ENCODE data around the gene PSMB3.
"Not testable (repeated sequence)": the region's sequence is repeated elsewhere in the genome, so short reads cannot be mapped to it uniquely, and the experiment has no call there.

PSMB3 gene

DNA sequence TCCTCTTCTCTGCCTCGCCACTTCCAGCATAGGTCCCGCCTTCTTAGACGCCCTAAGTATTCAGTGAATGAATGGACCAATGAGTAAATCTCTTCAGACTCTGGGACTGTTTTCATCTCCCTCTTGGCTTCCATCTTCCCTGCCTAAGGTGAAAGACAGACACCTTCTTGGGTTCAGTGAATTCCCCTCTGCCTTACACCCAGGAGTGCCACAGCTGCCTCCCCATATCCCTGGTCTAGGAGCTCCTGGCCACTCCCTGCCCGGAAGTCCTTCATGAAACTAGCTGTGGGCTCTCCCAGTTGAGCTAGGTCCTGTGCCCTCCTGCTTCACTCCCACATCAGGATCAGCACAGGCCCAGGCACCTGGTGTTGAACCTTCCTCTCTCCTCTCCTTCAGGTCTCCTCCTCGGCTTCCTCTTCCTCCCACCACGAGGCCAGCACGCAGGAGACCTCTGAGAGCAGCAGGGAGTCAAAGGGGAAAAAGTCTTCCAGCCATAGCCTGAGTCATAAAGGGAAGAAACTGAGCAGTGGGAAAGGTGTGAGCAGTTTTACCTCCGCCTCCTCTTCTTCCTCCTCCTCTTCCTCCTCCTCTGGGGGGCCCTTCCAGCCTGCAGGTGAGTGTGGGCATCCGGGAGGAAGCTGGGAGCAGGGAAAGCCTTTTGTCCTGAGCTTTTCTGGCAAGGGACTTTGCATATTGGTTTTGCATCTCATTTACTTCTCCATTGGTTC, 37.2 kb upstream of the PSMB3 start:
- DNase-seq (ENCODE audit: low read depth in 1 of 2, low spot score in 1 of 2), result no peak

DNA sequence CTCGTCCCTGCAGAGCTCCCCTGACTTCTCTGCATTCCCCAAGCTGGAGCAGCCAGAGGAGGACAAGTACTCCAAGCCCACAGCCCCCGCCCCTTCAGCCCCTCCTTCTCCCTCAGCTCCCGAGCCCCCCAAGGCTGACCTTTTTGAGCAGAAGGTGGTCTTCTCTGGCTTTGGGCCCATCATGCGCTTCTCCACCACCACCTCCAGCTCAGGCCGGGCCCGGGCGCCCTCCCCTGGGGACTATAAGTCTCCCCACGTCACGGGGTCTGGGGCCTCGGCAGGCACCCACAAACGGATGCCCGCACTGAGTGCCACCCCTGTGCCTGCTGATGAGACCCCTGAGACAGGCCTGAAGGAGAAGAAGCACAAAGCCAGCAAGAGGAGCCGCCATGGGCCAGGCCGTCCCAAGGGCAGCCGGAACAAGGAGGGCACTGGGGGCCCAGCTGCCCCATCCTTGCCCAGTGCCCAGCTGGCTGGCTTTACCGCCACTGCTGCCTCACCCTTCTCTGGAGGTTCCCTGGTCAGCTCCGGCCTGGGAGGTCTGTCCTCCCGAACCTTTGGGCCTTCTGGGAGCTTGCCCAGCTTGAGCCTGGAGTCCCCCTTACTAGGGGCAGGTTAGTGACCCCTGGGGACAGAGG, 36.1 kb upstream of the PSMB3 start:
- DNase-seq (ENCODE audit: low read depth in 1 of 2, low spot score in 1 of 2), result no peak

DNA sequence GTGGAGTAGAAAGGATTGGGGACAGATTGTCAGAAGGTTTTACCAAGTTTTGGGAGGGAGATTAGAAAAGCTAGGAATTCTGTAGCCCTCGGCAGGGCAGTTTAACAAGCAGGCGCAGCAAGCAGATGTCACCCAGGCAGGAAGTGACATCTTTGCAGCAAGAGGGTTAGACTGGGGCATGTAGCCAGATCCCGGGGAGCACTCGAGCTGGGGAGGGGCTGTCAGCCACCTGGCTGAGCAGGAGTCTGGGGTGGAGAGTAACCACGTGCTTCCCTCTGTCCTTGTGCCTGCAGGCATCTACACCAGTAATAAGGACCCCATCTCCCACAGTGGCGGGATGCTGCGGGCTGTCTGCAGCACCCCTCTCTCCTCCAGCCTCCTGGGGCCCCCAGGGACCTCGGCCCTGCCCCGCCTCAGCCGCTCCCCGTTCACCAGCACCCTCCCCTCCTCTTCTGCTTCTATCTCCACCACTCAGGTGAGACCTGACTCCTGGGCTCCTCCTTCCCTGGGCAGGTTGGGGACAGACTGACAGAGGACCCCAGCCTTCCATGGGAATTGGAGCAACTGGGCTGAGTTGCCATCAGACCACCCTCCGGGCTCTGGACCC, 35.3 kb upstream of the PSMB3 start:
- DNase-seq (ENCODE audit: low read depth in 1 of 2, low spot score in 1 of 2), result no peak

DNA sequence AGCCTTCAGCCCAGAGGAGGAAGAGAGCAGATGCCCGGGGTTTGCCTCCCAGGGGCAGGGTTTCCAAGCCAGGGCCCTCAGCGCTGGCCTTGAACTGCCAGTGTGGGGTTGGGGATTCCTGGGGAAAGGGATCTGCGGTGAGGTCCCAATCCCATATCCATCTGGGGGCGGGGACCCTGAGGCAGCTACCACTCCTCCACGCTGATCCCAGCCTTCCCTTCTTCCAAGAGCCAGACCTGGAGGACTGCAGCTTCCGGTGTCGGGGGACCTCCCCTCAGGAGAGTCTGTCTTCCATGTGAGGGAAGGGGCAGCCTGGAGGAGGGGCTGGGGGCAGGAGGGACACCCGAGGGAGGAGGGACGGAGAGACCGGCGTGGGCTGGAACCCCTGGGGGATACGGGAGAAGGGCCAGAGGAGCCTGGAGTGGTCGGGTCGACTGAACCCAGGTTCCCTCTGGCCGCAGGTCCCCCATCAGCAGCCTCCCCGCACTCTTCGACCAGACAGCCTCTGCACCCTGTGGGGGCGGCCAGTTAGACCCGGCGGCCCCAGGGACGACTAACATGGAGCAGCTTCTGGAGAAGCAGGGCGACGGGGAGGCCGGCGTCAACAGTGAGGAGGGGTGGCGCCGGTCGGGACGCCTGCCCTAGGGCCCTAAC, 33.1 kb upstream of the PSMB3 start:
- DNase-seq (ENCODE audit: low read depth in 1 of 2, low spot score in 1 of 2), result no peak

DNA sequence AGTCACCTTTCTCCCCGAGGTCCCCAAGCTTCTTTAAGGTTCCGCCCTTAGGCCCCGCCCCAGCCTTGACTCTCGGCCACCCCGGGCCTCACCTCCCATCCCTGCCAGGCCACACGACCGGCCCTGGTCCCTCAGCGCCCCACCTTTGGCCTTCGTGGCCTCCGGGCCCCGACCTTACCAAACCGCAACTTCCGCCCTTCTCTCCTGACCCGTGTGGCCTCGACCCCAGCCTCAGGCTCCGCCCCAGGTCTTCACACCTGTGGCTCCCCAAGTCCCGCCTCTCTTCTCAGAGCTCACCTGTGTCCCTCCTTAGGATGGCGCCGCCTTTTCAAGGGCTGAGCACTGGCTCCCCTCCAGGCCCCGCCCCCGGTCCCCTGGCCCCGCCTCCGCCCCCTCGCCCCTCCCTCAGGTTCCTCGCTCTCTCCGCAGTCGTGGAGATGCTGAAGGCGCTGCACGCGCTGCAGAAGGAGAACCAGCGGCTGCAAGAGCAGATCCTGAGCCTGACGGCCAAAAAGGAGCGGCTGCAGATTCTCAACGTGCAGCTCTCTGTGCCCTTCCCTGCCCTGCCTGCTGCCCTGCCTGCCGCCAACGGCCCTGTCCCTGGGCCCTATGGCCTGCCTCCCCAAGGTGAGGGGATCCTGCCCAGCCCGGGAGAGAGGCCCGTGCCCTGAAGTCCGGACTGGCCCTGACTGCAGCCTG, 32.4 kb upstream of the PSMB3 start:
- DNase-seq (ENCODE audit: low read depth in 1 of 2, low spot score in 1 of 2), result no peak

DNA sequence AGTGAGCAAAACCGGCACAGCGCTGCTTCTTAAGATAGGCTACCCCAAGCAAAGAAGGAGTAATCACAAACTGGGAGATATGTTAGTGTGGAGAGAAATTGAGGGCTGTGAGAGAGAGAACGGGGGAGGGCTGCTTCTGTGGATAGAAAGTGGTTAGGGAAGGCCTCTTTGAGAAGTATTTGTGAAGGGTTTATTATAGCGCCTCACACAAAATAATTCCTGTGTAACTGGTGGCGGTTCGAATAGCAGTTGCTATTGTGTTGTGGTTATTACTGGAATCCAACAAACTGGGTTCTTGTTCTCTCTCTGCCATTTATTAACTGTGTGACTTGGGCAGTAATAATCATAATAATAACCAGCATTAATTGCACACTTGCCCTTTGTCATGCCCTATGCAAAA, 31.6 kb upstream of the PSMB3 start:
- DNase-seq (ENCODE audit: low read depth in 1 of 2, low spot score in 1 of 2), result no peak

DNA sequence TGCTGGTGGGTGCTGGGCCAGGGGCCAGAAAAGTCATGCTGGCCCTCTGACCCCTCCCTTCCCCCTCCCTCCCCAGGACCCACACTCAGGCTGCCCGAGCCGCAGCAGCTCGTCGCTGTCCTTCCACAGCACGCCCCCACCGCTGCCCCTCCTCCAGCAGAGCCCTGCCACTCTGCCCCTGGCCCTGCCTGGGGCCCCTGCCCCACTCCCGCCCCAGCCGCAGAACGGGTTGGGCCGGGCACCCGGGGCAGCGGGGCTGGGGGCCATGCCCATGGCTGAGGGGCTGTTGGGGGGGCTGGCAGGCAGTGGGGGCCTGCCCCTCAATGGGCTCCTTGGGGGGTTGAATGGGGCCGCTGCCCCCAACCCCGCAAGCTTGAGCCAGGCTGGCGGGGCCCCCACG, 30.7 kb upstream of the PSMB3 start:
- DNase-seq (ENCODE audit: low read depth in 1 of 2, low spot score in 1 of 2), result no peak

DNA sequence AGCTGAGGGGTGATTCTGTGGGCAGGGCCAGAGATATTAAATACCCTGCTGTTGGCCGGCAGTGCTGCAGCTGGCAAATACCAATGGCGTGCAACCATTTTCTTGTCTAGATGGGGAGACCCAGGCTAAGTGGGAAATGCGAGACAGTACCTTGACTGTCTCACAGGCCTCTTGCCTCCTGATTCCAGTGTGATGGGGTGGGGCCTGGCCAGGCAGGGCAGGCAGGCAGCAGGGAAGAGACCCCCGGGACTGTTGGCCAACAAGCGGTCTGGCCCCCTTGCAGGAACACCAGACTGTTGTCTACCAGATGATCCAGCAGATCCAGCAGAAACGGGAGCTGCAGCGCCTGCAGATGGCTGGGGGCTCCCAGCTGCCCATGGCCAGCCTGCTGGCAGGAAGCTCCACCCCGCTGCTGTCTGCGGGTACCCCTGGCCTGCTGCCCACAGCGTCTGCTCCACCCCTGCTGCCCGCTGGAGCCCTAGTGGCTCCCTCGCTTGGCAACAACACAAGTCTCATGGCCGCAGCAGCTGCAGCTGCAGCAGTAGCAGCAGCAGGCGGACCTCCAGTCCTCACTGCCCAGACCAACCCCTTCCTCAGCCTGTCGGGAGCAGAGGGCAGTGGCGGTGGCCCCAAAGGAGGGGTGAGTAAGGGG, 28.1 kb upstream of the PSMB3 start:
- DNase-seq (ENCODE audit: low read depth in 1 of 2, low spot score in 1 of 2), result no peak

DNA sequence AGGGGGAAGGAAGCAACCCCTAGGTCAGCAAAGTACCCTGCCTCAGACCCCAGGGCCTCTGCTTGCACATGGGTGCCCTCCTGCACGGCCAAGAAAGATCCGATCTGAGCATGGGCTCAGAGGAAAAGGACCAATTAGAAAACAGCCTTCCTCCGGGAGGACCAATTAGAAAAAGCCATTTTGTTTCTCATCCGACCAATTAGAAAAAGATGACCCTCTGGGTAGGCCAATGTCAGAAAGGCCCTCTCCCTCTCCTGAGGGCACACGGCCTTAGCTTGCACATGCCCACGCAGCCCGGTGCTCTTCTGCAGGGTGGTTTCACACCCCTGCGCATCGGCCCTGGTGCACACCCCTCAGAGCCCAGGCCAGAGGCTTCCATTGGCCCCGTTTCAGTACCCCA, 27.5 kb upstream of the PSMB3 start:
- DNase-seq (ENCODE audit: low read depth in 1 of 2, low spot score in 1 of 2), result no peak

DNA sequence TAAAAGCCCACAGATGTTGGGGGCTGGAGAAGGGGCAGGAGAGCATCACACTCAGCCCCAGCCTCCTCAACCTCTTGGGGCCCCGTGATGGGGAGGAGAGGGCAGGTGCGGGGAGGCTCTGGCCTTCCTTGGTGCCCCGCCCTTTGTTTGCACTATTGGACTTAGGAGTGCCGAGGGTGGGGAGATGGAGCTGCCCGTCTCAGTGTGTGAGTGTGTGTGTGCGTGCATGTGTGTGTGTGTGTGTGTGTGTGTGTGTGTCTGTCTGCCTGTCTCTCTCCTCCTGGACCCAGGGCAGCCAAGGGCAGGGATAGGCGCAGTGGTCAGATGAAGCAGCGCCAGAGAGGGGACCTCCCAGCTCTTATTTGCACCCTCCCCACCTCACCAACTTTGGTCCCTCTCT, 26.4 kb upstream of the PSMB3 start:
- DNase-seq (ENCODE audit: low read depth in 1 of 2, low spot score in 1 of 2), result not testable (repeated sequence)

DNA sequence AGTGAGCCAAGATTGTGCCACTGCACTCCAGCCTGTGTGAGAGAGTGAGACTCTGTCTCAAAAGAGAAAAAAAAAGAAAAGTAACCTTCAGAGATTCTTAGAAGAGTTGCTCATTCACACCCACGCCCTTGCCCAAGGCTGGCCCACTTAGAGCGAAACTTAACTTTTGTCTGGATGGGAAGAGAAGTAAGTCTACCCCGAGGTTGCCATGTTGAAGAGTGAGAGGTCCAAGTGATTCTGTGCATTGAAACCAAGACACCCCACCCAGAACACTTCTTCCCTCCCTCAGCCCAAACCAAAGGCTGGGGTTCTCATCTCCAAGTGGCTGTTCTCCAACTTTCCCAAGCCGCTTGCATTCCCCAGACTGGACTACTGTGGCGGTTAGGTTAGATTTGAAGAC, 24.8 kb upstream of the PSMB3 start:
- peak in 1 of 2 donors; percentile 55 for DNase-seq (ENCODE audit: low read depth in 1 of 2, low spot score in 1 of 2)

DNA sequence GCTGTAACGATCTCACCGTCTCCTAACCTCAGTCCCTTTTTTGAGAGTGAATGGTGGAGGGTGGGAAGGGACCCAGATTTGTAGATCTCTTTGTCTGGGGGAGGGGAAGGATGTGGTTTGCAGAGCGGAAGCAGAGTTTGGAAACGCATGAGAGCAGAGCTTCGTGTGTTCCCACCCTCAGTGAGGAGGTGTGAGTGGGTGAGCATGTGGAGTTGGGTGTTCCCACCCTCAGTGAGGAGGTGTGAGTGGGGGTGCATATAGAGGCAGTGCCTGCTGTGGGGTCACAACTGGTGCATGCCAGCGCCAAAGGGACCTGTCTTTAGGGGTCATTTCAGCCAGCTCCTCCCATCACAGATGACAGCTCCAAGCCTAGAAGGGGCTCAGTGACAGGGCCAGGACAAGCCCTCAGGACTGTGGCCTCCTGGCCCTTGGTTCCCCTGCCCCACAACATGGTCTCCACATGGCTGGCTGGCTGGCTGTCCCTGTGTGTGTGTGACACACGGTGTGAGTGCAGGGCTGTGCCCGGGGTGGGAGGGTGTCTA, 24.2 kb upstream of the PSMB3 start:
- DNase-seq (ENCODE audit: low read depth in 1 of 2, low spot score in 1 of 2), result peak; percentile 36 to 44

DNA sequence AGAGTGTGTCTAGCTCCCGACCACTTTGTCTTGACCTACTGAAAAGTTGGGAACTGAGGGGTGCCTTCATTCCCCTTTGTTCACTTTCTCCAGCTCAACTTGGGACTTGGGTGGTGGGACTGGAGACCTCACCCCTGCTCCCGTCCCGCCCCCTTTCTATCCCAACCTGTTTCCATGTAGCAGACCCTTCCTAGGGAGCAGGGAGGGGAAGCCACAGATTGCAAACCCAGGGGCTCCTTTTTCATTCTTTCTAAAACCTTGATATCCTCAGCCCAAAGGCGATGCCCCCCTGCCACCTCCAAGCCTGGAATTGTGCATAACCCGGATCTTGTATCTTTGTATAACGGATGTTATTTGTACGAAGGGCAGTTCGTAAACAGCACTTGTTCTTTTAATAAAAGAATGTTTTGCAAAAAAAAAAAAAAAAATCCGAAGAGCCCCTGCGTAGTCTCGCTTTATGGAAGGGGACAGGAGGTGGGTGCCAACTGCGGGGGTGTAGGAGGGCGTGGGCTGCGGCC, 23.1 kb upstream of the PSMB3 start:
- no peak for DNase-seq (ENCODE audit: low read depth in 1 of 2, low spot score in 1 of 2)

DNA sequence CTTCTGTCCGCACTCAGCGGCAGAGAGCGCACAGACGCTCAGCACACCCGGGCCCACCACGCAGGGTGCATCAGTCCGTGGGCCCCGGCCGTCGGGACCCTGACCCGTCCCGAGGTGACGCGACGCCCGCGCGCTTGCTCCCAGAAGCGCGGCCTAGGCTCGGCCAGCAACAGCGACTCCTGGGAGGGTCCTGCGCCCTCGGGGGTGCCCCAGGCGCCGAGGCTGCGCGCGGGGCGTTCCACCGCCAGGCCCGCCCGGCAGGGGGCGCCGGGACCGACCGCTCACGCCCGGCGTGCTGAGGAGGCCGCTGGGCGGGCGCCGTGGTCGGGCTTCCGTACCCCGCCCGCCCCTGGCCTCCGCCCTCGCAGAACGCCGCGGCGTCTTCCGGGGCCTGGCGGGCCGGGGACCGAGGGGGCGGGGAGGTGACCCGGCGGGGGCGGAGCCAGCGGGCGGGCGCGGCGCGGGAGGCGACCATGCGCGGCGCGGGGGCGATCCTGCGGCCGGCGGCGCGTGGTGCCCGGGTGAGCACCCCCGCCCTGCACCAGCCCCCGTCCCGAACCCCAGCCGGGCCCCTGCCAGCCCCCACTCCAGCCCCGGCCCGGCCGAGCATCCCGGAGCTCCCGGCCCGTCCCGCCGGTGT, 22.5 kb upstream of the PSMB3 start, which contains the start of gene CISD3:
CISD3 (plus strand) TSS at position 456 of the 640 bp plus-strand sequence; CDS start at position 474, 18 bp downstream.
- DNase-seq (ENCODE audit: low read depth in 1 of 2, low spot score in 1 of 2), result peak; percentile 62 to 80

DNA sequence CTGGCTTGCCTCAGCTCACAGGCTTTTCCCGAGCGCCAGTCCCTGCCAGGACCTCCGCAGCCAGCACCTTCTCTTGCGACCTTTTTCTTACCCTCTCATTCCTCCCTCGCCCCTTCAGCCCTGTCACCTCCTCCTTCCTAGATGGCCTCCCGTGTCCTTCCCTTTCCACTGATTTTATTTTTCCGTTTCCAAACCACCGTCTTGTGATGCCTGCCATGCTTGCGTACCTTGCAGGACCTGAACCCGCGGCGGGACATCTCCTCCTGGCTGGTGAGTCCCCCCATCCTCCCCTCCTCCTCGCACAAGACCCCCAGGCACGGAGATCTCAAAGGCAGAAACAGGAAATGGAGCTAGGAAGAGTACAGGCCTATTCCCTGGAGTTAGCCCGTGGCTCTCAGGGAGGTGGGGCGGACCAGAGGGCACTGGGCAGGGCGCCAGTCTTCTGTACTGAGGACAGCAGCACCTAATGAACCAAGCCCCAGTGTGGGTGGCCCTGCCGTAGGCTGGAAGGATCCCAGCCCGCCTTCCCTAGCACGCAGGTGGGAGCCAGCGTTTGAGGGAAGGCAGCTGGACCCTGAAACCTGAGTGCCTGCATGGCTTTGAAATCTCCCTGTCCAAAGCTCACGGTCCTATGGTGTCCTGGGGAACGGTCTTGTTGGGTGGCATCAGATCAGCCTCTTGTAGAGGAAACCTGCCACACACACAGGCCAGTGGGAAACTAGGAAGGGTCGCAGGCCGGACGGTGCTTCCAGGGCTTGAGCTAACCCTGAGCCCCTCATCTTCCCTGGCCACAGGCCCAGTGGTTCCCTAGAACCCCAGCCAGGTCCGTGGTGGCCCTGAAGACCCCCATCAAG, 21.8 kb upstream of the PSMB3 start:
- no peak for DNase-seq (ENCODE audit: low read depth in 1 of 2, low spot score in 1 of 2)

DNA sequence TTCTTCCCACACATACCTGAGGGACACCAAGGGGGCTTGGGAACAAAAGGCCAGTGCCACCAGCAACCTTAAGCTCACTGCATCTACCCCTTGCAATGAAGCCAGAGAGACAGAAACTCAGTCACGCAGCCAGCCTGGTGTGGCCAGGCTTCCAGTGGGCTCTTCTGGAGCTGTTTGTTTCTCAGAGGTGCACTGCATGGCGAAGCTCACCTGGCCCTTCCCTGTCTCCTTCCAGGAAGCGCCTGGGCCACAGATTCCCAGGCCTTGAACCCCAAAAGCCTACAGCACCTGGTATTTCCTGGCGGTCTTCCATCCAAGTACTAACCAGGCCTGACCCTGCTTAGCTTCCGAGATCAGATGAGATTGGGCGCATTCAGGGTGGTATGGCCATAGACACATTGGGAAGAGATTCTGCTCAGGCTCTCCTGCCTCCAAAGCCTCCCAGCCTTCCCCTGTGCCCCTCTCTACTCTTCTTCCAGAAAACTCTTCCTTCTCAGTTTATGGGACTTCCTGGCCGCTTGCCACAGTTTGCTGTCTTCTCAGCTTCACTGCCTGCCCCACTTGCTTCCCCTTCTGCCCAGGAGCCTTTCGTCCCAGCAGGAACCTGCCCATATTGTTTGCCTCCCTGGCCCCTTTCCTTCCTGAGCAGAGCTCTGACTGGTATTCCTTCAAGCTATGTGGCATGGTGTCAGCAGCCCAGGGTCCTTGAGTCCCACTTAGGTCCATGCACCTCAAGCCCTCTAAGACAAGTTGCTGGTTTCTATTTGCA, 20.8 kb upstream of the PSMB3 start:
- DNase-seq (ENCODE audit: low read depth in 1 of 2, low spot score in 1 of 2), result no peak

DNA sequence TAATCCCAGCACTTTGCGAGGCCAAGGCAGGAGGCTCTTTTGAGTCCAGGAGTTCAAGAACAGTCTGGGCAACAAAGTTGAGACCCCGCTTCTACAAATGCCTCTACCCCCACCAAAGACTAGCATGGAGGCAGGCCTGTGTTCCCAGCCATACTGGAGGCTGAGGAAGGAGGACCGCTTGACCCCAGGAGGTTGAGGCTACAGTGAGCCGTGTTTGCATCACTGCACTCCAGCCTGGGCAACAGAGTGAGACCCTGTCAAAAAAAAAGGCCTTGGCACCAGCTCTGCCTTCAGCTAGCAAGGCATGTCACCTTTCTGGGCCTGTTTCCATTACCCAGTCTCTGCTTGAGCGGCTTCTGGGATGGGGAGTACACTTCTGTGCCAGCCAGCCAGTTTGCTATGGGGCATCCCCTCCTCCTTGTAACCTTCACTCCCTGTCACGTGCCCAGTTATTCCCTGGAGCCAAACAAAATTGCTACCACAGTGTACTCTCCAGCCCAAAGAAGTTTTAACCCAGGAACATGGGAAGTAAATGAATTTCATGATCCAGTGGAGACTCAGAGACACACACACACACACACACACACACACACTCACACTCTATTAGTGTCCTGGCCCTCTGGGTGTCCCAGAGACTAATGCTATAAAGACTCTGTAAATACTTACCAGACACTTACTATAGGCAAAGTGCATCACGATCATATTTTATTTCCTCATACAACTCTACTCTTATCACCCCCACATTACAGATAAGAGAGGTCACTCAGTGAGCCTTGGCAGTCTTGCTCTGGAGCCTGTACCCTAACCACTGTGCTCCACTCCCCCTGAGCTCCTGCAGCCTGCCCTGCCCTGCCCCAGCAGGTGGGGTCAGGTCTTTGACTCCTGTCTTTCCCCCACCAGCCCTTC, 19.9 kb upstream of the PSMB3 start:
- no peak for DNase-seq (ENCODE audit: low read depth in 1 of 2, low spot score in 1 of 2)

All from activated T-helper 1 cell treated with anti-CD3 and anti-CD28 coated beads, Interleukin-2, amount 50 U/mL, for 16 hours (primary cell).